Measurements from ENCODE around the gene SHB.

Gene SHB

DNA sequence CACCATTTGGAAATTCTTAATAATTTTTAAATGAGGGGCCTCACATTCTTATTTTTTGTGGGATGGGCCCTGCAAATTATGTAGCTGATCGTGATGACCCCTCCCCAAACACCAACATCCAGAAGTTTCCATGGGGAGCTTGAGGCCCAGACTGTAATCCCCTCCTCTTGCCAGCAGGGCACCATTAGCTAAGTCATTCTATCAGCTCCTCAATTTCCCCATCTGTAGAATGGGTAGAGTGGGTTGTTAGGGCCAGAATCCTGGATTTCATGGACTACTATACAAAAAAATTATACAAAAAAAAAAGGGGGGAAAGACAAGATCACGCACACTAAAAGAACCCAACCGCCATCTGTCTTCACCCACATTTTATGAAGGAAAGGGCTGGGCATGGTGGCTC is 38.4 kb downstream of the SHB start:
- TF ChIP-seq, protein P1, sequence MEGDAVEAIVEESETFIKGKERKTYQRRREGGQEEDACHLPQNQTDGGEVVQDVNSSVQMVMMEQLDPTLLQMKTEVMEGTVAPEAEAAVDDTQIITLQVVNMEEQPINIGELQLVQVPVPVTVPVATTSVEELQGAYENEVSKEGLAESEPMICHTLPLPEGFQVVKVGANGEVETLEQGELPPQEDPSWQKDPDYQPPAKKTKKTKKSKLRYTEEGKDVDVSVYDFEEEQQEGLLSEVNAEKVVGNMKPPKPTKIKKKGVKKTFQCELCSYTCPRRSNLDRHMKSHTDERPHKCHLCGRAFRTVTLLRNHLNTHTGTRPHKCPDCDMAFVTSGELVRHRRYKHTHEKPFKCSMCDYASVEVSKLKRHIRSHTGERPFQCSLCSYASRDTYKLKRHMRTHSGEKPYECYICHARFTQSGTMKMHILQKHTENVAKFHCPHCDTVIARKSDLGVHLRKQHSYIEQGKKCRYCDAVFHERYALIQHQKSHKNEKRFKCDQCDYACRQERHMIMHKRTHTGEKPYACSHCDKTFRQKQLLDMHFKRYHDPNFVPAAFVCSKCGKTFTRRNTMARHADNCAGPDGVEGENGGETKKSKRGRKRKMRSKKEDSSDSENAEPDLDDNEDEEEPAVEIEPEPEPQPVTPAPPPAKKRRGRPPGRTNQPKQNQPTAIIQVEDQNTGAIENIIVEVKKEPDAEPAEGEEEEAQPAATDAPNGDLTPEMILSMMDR (IDR thresholded peaks at IDR 0.05): no peak
- Histone ChIP-seq H3K36me3 (no peaks in the 10 kb centered on the region), H3K27ac (no peak overlapping the region), H3K27me3 (no peaks in the 10 kb centered on the region), H3K4me1 (peaks cover 10 to 51% (median 37%) of the 10 kb centered on the region in 4 donors), H3K4me3 (no peak overlapping the region), H3K9me3 (no peaks in the 10 kb centered on the region)
- no peak for DNase-seq
- intact Hi-C loops (cut with DNase I; ENCODE audit: low total_unique reads): no loop called here

DNA sequence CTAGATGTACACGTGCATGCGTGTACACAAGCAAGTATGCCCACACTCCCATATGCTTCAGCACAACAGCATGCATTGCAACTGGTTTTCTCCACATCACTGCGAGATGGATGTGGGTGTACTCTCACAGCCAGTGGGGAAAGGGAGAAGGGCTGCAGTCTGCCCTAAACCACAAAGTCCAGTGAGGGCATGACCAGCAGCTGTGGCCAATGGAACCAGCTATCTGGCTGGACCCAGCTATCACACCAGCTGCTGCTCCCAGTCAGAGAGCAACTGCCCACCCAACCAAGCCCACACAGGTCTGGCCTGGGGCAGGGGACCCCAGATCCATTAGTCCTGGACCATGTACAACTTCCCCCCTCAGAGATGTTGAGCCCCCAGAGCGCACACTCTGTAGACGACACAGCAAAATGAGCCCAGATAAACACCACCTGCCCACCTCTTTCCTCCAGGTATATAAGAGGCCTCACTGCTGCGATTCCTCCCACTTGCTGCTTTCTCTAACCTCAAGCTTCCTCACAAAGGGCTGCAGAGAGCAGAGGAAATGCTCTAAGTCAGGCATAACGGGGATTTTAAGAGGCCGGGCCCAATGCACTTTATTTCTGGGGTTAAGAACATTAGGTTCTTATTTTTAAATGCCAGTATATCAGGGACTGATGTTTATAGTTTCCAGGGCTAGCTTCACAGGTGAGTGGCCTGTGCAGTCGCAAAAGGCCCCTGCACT is 39.0 kb downstream of the SHB start:
- H3K4me3 ChIP-seq: no peak overlapping the region
- H3K9me3 ChIP-seq: no peaks in the 10 kb centered on the region
- H3K36me3 ChIP-seq: no peaks in the 10 kb centered on the region
- peaks cover 10 to 54% (median 39%) of the 10 kb centered on the region in 4 donors for H3K4me1 ChIP-seq
- intact Hi-C loops (cut with DNase I; ENCODE audit: low total_unique reads): no loop called here
- TF ChIP-seq, protein P1 (IDR thresholded peaks at IDR 0.05): no peak
- H3K27me3 ChIP-seq: no peaks in the 10 kb centered on the region
- H3K27ac ChIP-seq: no peak overlapping the region
- DNase-seq: no peak

DNA sequence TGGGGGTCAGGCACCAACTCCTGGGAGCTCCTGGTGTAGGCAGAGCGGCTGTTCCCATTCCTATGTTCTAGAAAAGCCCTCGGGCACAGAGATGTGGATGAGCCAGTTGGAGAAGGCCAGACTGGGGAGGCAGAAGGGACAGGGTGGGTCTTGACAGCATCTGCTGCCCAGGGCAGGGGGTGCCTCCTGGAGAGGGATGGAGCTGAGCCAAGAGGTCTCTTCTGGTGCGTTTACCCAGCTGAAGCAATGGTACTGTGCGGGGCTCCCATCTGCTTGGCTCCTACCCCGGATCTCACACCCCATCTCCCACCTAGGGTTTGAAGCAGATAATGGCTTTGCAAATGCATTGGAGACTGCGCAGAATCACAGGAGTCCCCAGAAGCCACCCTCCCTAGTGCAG is 41.3 kb downstream of the SHB start:
- Histone ChIP-seq H3K9me3 (no peaks in the 10 kb centered on the region), H3K4me1 (peaks cover 10 to 72% (median 60%) of the 10 kb centered on the region in 4 donors), H3K27ac (peak overlapping the region; percentile 68 to 83), H3K36me3 (no peaks in the 10 kb centered on the region), H3K27me3 (no peaks in the 10 kb centered on the region), H3K4me3 (no peak overlapping the region)
- intact Hi-C loops (cut with DNase I; ENCODE audit: low total_unique reads): no loop called here
- TF ChIP-seq, protein P1 (IDR thresholded peaks at IDR 0.05): no peak
- DNase-seq: no peak

DNA sequence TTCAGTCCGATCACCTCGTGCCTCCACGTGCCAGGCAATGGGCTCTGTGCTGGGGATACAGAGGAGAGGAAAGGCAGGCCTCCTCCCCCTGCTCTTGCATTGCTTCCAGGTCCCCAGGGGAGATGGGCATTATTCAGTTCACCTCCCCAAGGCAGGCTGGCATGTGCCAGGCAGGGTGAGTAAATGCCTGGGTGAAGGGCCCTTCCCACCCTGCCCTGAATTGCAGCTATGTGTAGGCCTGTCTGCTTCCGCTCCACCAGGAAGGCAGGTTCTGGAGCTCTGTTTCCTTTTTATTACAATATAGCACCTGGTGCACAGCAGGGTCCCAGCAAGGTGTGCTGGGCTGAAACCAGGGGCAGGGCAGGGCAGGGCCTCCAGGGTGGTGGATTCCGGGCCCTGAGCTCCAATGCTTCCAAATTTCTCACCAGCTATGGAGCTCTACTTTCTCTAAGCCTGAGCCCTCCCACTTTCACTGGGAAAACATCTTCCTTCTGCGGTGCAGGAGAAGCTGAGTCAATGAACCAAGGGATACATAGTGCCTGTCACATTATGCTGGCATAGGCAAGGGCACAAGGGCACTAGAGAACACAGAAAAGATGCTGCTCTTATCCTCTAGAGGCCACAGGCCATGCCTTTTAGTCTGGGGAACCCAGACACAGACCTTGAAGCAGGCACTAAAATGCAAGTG is 42.0 kb downstream of the SHB start:
- TF ChIP-seq, protein P1 (IDR thresholded peaks at IDR 0.05): no peak
- Histone ChIP-seq H3K4me3 (no peak overlapping the region), H3K27ac (peak overlapping the region; percentile 68 to 83), H3K4me1 (peaks cover 10 to 79% (median 63%) of the 10 kb centered on the region in 4 donors), H3K36me3 (no peaks in the 10 kb centered on the region), H3K27me3 (no peaks in the 10 kb centered on the region), H3K9me3 (no peaks in the 10 kb centered on the region)
- no peak for DNase-seq
- intact Hi-C loops (cut with DNase I; ENCODE audit: low total_unique reads): no loop called here

DNA sequence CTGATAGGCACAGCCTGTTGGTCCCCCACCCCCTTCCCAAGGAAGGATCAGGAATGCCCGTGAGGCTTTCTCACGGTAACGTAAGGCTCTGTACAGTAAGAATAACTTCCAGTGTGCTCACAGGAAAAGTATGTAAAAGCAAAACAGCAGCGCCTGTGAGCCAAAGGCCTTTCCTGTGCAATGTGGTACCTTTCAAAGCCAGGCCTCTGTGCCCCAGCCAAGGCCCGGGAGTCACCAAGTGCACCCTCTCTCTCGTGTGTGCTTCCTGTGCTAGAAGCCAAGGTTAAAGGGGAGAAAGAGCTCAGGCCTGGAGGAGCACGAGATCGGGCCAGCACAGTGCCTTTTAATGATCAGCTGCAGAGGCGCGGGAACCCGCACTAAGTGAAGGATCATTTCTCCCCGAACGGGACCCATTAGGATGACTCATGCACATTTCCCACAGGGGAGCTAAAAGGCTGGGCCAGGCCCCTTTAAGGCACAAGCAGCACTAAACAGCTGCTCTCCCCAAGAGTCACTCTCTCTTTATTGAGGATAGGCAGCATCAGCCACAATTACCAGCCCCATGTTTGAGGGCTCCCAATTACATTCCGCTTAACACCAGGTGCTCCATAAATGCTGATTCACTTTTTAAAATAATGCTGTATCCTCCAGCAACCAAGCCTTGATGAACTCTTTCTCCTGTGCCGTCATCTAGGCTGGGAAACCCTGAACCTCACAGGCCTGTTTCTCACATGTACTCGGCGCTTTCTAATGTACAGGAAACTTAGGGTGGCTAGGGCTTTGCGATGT is 42.8 kb downstream of the SHB start:
- Histone ChIP-seq H3K4me3 (peak overlapping the region; percentile 14 to 16), H3K4me1 (peaks cover 10 to 74% (median 60%) of the 10 kb centered on the region in 4 donors), H3K27ac (peak overlapping the region; percentile 68 to 83), H3K36me3 (no peaks in the 10 kb centered on the region), H3K9me3 (no peaks in the 10 kb centered on the region), H3K27me3 (no peaks in the 10 kb centered on the region)
- TF ChIP-seq, protein P1 (IDR thresholded peaks at IDR 0.05): no peak
- intact Hi-C loops (cut with DNase I; ENCODE audit: low total_unique reads): no loop called here
- peak; percentile 54 to 79 for DNase-seq
